Putamen (tissue), 1 donor: ENCODE measurements around the gene TCHH.
"Not testable (repeated sequence)": the region's sequence is repeated elsewhere in the genome, so short reads cannot be mapped to it uniquely, and the experiment has no call there.

Experiments used
- DNase-seq: peaks from one replicate; pipeline ENCODE4 v3.0.0-alpha.2; 2016; ENCODE audit warnings: low spot score

The TCHH gene, protein sequence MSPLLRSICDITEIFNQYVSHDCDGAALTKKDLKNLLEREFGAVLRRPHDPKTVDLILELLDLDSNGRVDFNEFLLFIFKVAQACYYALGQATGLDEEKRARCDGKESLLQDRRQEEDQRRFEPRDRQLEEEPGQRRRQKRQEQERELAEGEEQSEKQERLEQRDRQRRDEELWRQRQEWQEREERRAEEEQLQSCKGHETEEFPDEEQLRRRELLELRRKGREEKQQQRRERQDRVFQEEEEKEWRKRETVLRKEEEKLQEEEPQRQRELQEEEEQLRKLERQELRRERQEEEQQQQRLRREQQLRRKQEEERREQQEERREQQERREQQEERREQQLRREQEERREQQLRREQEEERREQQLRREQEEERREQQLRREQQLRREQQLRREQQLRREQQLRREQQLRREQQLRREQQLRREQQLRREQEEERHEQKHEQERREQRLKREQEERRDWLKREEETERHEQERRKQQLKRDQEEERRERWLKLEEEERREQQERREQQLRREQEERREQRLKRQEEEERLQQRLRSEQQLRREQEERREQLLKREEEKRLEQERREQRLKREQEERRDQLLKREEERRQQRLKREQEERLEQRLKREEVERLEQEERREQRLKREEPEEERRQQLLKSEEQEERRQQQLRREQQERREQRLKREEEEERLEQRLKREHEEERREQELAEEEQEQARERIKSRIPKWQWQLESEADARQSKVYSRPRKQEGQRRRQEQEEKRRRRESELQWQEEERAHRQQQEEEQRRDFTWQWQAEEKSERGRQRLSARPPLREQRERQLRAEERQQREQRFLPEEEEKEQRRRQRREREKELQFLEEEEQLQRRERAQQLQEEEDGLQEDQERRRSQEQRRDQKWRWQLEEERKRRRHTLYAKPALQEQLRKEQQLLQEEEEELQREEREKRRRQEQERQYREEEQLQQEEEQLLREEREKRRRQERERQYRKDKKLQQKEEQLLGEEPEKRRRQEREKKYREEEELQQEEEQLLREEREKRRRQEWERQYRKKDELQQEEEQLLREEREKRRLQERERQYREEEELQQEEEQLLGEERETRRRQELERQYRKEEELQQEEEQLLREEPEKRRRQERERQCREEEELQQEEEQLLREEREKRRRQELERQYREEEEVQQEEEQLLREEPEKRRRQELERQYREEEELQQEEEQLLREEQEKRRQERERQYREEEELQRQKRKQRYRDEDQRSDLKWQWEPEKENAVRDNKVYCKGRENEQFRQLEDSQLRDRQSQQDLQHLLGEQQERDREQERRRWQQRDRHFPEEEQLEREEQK (N-terminal part only)

DNA sequence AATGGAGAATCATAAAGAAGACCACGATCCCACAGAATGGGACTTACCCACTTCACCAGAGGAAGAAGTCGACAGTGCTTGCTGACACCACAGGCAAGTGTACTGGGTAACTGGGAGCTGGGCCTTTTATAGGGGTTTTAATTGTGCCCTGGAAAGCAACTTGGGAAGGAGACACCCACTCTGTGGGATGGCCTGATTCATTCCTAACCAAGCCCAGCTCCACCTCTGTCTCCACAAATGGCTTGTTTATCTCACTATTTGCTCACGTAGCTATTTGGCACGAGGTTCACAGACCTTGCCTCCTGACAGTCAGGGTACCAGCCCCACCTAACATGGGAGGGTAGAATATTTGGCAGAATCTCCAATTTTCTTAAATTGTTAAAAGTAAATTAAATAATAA, at the start of gene TCHH:
TSS of gene TCHH (minus strand) at position 101 of the 400 bp plus-strand sequence. CDS start 1,364 bp downstream, outside the sequence.
- no peak for DNase-seq

DNA sequence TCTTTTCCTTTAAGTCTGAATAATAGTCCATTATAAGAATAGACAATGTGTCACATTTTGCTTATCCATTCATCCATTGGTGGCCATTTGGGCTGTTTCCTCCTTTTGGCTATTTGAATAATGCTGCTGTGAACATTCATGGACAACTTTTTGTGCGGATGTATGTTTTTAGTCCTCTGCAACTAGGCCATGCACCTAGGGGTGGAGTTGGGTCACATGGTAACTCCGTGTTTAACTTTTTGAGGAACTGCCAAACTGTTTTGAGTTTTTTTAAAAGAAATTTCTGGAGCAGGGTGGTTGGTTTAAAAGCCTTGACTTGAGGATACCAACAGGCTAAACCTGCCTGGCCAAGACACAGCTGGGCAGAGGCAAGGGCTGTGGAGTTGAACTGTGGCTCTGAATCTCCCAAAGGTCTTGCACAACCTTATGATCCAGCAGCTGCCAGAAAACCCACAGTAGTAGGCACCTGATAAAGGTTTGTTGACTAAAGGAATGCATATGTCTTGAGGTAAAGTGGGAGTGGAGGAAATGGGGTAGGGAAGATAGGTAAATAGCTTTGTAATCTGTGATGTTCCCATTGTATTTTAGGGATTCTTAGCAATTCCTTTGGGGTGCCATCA, 49.4 kb upstream of the TCHH start:
- DNase-seq, result no peak

DNA sequence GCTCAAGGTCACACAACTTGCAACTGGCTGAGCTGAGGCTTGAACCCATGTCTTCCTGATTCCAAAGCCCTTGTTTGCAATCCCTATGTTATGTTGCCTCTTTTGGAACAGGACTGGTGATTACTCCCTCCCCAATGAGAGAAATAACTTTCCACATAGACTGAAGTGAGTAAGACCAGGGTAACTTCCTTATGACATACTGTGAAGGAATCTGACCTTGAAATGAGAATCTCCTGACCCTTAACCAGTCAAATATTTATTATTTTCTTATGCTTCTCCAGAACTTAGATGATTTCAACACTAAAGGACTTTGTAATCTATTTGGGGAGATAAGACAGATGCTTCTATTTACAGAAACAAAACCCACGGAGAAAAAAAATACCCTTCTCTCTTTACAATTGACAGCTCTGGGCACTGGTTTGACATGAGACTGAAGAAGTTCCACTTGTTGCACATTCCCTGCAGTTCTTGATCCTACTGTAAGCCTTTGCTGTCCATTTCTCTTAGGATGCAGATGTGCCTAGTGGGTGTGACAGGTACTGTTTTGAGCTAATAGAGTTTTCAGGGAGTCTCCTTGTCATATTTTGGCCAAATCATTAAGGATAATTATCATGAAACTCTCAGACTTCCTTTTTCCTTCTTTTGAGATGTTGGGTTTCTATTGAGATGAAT, 47.7 kb upstream of the TCHH start:
- DNase-seq, result no peak

DNA sequence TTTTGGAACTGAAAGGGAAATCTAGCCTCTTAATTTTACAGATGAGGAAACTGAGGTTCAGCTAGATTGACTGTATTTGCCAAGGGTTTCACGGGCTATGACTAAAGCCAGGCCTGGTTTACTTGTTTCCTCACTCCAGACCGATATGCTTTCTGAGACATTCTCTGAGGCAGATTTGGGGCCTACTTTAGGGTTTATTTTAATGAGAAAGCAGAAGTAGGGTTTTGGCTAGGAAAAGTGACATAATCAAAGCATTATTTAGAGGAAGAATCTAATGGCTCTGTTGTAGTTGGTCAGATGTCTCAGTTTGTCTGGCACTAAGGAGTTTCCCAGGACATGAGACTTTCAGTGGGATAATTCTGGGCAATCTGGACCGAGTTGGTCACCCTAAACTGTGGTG, 45.3 kb upstream of the TCHH start:
- peak; percentile 21 for DNase-seq

DNA sequence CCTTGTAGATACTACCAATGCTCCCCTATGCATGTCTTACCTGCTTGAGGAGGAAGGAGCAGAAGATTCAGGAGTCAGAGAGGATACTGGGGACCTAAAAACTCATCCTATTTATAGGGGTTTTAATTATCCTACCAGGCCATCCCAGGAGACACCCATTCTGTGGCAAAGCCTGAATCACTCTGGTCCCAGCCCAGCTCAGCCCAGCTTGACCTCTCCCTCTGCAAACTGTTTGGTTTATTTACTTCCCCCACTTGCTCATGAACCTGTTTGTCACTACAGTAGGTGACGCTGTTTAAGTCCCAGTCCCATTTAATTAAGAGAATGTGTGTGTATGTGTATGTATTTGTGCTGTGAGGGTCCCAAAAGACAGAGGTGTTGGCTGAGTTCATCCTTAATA, 43.9 kb upstream of the TCHH start, which contains the start of gene RPTN:
TSS of gene RPTN (minus strand) at position 85 of the 400 bp plus-strand sequence. CDS start 1,339 bp downstream, outside the sequence.
- no peak for DNase-seq

DNA sequence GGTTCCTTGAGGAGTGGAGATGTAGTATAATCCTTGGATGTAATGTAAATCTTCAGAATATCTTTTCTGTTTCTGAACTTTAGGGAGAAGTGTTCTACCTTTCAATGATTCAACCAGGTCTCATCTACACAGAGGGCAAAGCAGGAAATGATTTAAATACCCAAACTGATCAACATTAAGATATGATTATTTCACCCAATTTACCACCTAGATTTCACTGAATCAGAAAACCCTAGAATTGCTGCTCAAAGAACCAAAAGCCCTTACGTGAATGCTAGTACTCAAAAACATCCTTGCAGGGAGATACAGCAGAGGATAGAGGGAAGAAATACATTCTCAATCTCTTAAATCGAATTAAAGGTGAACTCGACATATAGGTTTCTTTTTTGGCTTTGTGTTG, 38.8 kb upstream of the TCHH start:
- DNase-seq, result no peak

DNA sequence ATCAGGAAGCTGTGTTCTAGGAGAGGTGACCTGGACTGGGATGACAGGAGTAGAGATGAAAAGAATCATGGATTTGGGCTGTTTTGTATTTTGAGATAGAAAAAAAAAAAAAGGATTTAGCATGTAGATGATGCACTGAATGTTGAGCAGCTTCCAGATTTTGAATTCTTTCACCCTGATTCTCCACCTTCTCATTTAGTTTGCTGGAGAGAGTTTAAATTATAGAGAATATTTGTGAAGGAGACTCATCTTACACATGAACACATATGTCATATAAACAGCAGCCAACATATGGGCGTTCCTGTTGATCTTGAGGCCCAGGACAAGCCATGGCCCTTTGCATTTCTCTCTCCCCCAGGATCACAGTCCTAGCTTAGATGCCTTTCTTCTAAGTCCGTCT, 36.4 kb upstream of the TCHH start:
- DNase-seq, result no peak

DNA sequence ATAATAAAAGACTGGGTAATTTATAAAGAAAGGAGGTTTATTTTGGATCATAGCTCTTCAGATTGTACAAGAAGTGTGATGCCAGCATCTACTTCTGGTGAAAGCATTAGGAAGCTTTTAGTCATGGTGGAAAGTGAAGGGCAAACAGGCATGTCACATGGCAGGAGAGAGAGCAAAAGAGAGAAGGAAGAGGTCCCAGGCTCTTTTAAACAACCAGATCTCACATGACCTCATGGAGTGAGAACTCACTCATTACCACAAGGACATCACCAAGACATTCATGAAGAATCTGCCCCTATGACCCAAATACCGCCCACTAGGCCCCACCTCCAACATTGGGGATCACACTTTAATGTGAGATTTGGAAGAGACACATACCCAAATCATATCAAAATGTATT, 33.7 kb upstream of the TCHH start:
- no peak for DNase-seq

DNA sequence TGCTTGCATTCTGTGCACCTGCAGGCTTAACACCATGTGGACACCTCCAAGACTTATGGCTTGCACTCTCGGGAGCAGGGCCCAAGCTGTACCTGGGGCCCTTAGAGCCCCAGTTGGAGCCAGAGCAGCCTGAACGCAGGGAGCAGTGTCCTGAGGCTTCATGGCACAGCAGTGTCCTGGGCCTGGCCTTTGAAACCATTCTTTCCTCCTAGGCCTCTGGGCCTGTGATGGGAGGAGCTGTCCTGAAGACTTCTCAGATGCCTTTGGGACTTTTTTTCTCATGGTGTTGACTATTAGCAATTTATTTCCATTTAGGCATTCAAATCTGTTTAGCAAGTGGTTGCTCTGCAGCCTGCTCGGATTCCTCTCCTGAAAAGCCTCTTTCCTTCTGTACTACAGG, 32.8 kb upstream of the TCHH start:
- no peak for DNase-seq

DNA sequence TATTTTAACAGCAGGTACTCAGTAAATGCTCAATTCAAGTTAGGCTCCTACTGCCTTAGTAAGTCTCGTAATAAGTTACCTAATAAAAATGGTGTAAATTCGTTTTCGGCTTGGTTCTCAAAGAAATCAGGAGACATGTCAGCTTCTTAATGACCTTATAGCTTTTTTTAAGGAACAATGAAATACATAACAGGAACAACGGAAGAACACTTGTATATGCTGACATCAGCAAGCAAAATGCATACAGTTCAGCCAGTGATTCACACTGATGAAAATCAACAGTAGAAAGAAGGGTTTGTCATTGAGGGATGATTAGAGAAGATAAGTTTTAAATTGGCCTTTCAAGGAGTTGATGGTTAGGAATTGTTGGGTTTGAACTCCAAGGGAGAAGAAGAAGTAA, 30.5 kb upstream of the TCHH start:
- DNase-seq, result no peak

DNA sequence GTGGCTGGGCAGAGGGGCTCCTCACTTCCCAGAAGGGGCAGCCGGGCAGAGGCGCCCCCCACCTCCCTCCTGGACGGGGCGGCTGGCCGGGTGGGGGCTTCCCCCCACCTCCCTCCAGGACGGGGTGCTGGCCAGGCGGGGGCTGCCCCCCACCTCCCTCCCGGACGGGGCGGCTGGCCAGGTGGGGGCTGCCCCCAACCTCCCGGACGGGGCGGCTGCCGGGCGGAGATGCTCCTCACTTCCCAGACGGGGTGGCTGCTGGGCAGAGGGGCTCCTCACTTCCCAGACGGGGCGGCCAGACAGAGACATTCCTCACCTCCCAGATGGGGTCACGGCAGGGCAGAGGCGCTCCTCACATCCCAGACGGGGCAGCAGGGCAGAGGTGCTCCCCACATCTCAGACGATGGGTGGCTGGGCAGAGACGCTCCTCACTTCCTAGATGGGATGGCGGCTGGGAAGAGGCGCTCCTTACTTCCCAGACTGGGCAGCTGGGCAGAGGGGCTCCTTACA, 29.5 kb upstream of the TCHH start:
- not testable (repeated sequence) for DNase-seq

DNA sequence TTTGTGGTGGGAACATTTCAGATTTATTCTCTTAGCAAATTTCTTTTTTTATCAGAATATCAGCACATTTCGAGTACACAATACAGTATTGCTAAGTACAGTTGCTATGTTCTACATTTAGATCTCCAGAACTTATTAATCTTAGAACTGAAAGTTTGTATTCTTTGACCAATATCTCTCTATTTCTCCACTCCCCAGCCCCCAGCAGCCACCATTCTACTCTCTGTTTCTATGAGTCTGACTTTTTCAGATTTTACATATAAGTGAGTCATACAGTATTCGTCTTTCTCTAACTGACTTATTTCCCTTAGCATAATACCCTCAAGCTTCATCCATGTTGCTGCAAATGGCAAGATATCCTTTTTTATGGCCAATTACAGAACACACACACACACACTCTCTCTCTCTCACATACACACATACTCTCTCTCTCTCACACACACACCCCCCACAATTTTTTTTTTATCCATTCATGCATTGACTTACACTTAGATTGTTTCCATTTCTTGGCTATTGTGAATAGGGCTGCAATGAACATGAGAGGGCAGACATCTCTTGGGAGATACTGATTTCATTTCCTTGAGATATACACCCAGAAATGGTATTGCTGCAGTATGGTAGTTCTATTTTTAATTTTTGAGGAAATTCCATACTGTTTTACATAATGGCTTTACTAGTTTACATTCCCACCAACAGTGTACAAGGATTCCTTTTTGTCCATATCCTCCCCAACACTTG, 28.1 kb upstream of the TCHH start:
- DNase-seq, result no peak

DNA sequence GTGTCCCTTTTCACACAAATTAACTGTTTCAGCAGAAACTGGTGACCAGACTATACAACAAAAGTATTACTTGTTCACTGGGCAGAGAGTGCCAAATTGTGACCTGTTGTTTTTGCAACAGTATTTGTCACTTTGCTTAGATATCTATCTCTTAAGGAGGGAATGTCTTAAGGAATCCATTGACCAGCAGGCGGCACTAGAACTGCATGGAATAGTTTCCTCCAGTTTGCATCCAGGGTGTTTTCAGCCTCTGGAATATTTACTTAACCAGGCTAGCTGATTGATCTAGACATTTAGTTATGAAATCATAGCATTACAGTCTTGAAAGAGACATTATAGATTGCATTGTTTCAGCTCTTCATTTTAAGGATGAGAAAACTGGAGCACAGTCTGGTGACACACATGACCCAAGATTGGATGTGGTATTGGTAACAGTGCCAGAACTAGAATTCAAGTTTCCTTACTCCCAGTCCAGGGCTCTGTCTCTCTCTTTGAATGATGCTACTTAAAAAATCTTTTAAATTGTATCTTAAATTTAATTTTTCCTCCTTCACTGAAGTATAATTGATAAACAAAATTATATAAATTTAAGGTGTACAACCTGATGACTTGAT, 26.8 kb upstream of the TCHH start:
- DNase-seq, result no peak

DNA sequence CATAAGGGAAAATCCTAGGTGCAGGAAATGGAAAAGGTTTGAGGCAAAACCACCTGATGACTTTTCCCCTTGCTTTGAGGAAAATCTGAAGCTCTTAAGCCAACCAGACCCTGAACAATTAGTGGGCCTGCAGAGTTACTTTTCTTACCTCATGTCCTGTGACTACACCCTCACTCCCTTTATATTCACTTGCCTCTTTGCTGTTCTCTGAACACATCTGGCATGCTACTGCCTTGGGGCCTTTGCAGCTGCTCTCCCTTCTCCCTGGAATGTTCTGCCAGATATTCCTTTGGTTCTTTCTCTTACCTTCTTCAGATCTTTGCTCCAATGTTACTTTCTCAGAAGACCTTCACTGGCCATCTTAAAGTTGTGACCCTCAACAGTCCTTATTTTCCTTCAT, 22.0 kb upstream of the TCHH start:
- no peak for DNase-seq

DNA sequence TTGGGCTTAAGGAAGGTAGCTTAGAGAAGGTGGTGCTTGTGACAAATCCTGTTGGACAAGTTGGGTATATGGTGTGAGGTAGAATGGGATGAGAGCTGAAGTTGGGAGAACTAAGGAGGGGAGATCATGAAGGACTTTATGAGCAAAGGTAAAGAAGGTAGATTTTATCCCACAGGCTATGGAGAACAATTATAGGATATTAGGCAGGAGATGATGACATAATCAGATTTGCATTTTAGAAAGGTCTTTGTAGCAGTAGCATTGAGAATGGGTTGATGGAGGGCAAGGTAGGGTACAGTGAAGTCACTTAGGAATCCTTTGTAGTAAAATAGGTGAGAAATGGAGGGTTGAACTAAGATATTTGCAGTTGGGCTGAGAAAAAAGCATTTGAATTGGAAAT, 14.9 kb upstream of the TCHH start:
- DNase-seq, result no peak

DNA sequence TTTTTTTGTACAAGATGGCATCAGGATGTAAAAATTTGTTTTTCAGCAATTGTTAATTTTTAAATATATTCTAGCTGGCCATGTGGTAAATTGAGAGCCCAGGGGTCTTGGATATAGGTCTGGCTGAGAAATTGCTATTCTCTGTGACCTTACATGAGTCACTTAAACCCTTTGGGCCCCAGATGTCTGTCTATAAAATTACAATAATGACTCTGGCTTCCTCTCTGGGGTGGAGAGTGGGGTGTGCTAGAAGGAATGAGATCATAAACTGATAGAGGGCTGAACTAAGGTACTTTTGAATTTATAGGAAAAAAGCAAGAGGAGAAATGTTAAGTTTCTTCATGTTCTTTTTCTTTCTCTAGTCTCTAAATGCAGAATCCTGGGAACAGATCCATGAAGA, 12.4 kb upstream of the TCHH start:
- no peak for DNase-seq

DNA sequence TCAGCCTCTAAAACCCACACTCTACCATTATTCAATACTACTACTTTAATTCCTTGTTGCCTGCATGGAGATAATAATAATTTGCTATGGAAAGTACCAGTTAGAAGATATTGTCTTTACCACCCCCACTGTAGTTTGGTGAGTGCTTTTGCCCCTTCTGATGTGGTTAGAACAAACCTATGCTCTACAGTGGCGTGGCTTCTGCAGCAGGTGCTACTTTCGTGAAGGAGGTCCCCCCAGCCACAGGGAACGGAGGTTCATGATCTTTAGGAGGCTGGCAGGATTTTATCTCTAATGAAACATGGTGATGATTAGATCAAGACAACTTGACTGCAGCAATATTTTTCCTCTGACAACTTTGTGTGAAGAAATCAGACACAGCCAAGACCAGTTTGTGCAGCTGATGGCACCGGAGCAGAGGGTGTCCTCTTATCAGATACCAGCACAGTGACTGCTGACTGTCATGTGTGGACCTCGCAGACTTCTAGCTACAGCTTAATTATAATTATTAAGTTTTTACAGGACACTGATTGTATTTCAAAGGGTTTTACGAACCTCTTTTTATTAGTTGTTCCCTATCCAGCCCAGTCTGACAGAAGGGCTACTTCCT, 10.7 kb upstream of the TCHH start:
- no peak for DNase-seq

DNA sequence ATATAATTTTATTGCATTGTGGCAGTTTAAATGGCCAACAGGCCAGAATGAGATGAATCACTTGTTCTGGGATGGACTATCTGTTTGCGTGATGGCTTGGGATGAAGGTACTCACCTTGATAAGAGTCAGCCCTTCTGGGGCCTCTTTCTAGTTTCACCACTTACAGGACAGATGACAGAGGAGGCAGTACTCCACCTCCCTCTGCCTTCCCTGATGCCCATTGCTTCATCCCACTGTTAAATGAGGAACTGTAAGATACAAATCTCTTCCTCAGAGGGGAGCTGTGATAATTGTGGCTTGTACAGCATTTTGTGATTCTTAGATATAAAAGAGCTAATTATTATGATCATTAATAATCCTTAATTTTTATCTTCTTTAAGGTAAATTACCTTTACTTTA, 3.7 kb upstream of the TCHH start:
- no peak for DNase-seq

DNA sequence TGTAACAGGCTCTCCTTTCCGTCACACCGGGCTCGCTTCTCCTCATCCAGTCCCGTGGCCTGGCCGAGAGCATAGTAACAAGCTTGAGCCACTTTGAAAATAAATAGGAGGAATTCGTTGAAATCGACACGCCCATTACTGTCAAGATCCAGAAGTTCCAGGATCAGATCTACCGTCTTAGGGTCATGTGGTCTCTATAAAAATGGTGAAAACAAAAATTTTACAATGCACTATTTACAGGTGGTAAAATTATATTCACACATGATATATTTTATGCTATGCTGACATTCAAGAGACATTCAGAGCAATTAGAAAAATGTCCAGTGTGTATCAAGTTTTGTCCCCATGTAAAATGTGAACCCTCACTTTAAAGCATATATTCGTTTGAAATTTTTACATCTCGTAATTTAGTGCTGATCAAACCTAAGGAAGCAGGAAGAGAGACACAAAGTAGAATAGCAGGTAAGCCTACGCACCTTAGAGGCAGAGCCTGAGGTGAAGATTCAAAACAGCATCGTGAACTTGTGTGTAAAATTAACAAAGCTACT, 2.3 kb downstream of the TCHH start:
- DNase-seq, result no peak
